Measurements from ENCODE around the gene PLK5.

PLK5 gene

DNA sequence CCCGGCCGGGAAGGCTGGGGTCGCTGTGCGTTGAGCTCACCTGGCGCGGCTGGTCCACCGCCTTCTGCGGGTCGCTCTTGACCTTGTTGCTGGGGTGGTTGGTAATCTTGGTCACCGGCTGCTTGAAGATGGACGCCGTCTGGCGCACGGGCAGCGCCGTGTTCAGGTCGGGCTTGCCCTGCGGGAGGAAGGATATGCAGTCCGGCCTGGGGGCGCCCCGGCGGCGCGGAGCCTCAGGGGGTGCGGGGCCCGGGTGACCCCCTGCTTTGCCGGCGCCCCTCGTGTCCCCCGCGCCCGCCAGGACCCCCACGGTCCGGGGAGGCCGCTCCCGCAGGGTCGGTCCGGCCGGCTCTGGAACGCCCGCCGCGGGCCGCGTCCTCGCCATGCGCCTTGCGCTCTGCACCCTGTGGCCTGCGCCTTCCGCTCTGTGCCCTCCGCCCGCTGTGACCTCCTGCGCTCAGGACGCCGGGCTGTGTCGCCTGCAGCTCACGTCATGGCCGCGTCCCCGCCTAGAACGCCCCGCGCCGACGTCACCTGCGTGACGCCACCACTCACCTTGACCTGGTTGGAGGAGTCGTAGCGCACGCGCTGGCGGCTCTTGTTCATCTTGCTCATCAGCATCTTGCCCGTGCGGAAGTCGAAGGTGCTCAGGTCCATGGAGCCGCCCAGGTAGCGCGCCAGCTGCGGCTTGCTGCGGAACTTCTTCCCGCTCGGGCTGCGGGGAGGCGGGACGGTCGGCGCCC lies 60.8 kb downstream of the PLK5 start:
- TF ChIP-seq, protein P1, sequence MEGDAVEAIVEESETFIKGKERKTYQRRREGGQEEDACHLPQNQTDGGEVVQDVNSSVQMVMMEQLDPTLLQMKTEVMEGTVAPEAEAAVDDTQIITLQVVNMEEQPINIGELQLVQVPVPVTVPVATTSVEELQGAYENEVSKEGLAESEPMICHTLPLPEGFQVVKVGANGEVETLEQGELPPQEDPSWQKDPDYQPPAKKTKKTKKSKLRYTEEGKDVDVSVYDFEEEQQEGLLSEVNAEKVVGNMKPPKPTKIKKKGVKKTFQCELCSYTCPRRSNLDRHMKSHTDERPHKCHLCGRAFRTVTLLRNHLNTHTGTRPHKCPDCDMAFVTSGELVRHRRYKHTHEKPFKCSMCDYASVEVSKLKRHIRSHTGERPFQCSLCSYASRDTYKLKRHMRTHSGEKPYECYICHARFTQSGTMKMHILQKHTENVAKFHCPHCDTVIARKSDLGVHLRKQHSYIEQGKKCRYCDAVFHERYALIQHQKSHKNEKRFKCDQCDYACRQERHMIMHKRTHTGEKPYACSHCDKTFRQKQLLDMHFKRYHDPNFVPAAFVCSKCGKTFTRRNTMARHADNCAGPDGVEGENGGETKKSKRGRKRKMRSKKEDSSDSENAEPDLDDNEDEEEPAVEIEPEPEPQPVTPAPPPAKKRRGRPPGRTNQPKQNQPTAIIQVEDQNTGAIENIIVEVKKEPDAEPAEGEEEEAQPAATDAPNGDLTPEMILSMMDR (conservative IDR thresholded peaks at IDR 0.05) = no peak
- H3K27ac ChIP-seq = no peak overlapping the region

DNA sequence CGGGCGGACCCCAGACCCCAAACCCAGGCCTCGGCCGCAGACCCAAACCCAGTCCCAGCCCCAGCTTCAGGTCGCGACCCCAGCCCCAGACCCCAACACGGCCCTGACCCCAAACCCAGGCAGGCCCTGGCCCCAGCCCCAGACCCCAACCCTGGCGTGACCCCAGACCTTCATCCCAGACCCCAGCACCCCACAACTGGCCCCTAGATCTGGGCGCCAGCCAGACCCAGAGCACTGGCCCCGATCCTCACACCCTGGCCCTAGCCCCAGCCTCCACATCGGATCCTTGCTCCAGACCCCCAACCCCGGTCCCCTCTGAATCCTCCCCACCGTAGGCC lies 61.3 kb downstream of the PLK5 start:
- TF ChIP-seq, protein P1 (conservative IDR thresholded peaks at IDR 0.05) = no peak
- no peak overlapping the region for H3K27ac ChIP-seq

Data from VCaP (cell line).